GM12875 (cell line): ENCODE data around the gene ABHD17B.

Experiments used
- H3K4me3 ChIP-seq: one replicate; pipeline ENCODE4 v1.5.1; 2011; ENCODE audit warnings: low read depth, low read length, control low read depth
- TF ChIP-seq, protein P1 (sequence below): IDR thresholded peaks from 2 replicates; pipeline ENCODE4 v1.5.1; 2011; ENCODE audit warnings: low read depth, mild to moderate bottlenecking, control low read depth, inconsistent platforms, low read length, moderate library complexity, borderline replicate concordance; ENCODE audit not compliant: insufficient read depth

ABHD17B gene

DNA sequence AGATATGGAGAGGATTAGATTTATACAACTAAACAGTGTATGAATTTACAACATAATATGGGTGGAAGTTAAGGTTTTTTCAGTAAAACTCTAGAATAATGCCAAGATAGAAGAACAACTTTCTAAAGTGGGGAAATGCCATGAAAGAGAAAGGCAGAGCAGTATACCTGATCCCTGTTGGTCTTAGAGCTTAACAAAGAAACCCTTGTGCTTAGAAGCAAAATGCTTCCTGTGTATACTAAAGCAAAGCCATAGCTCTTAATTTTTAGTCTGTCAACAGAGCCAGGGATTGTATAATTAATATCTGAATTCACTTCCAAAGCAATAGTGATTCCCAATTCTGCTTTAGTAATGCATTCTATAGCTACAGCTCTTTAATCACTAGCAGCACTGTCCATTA is 14.8 kb upstream of the ABHD17B start:
- TF ChIP-seq, protein P1, sequence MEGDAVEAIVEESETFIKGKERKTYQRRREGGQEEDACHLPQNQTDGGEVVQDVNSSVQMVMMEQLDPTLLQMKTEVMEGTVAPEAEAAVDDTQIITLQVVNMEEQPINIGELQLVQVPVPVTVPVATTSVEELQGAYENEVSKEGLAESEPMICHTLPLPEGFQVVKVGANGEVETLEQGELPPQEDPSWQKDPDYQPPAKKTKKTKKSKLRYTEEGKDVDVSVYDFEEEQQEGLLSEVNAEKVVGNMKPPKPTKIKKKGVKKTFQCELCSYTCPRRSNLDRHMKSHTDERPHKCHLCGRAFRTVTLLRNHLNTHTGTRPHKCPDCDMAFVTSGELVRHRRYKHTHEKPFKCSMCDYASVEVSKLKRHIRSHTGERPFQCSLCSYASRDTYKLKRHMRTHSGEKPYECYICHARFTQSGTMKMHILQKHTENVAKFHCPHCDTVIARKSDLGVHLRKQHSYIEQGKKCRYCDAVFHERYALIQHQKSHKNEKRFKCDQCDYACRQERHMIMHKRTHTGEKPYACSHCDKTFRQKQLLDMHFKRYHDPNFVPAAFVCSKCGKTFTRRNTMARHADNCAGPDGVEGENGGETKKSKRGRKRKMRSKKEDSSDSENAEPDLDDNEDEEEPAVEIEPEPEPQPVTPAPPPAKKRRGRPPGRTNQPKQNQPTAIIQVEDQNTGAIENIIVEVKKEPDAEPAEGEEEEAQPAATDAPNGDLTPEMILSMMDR, result no peak
- H3K4me3 ChIP-seq, result no peak overlapping the region

DNA sequence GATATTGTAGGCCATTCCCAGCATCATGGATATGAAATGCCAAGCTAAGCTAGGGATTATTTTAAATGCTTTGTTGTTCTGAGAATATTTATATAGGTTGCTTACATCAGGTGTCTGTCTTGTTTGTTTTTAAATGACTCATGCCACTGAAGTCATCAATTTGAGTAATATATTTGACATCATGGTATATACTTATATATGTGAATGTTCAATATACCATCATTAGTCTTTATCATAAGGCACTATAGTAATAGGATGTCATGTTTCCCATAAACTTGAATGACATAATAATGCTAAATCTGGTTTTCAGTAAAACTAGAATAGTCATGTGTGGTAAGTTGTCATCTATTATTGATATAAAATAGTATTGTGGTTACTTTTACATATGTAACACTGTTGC is 13.6 kb upstream of the ABHD17B start:
- TF ChIP-seq, protein P1, result no peak
- H3K4me3 ChIP-seq, result no peak overlapping the region

DNA sequence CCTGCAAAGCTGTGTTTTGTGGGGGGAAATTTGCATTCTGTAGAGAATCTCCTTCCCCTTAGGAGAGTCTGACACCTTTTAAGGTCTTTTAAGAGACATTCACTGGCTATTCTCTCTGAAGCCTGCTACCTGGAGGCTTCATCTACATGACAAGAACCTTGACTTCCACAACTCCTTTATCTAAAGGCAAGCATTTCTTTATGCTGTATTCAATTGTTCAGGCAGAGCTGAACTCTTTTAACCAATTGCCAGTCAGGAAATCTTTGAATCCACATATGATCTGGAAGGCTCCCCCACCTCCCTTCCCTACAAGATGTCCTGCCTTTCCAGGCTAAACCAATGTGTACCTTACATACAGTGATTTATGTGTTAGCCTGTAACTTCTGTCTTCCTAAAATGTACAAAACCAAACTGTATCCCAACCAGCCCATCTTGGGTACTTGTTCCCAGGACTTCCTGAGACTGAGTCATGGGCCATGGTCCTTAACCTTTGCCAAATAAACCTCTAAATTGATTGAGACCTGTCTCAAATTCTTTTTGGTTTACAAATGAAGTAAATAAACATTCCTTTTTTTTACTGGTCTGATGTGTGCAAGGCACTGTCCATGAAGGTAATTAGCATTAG is 10.3 kb upstream of the ABHD17B start:
- TF ChIP-seq, protein P1, result no peak
- H3K4me3 ChIP-seq, result no peak overlapping the region

DNA sequence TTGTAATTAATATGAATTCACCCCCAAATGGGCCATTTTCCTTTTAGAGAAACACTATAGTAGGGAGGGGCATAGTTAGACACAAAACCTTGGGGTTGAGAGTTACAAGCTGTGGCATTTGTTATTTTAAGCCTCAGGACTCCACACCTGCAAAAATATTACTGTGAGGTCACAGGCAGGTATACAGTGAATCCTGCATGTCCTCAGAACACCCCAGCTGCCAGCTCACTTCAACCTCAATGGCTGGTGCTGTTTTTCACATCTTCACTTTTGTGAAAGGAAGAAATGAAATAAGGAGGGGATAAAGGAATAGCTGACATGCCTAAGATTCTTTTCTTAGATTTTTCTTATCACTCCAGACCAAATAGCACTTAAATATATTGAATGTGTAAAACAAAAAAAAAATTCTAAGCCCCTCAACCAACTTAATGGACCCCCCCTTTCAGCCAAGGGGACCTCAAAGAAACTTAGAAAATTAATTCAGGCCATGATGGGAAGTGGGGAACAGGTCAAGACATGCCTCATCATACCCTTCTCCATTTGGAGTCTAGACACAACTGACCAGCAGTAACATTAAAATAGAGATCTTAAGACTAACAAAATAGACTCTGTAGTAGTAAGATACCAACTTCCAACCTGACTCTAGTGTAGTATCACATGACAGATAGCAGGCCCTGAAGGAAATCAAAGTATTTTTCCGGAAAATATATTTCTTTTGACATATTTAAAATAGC is 9.6 kb upstream of the ABHD17B start:
- TF ChIP-seq, protein P1, result no peak
- H3K4me3 ChIP-seq, result no peak overlapping the region

DNA sequence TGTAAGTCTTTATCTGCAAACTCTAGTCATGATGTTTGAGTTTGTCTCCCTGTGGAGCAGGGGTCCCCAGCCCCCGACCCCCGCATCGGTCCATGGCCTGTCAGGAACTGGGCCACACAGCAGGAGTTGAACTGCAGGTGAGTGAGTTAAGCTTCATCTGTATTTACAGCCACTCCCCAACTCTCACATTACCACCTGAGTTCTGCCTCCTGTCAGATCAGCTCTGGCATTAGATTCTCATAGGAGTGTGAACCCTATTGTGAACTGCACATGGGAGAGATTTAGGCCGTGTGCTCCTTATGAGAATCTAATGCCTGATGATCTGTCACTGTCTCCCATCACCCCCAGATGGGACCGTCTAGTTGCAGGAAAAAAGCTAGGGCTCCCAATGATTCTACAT is 7.4 kb upstream of the ABHD17B start:
- H3K4me3 ChIP-seq, result no peak overlapping the region
- TF ChIP-seq, protein P1, result no peak

DNA sequence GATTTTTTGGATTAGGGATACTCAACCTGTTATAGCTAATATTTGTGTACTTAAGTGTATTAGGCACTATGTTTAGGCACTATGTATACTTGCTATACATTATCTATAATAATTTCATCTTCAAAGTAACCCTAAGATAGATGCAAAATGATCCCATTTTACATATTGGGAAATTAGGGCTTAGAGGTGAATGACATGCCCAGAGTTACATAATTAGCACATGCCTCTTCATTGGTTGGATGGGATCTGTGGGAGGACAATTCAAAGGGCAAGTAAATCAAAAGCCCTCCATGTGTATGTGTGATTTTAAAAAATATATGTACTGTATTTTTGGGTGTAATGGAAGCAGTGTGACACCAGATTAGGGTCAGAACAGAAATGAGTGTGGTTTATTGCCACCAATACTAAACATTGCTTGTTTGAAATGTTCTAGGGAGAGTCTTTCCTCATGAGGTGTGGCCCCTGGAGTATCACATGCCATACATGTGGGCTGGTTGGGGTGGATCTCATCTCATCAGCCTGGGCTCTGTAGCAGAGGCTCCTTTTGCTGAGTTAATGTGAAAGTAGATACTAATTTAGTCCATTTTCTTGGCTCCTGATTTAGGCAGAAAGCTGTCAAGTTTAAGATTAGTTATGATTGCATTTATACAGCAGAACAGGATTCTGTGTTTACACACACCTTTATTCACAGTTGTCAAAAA is 6.0 kb upstream of the ABHD17B start:
- TF ChIP-seq, protein P1, result no peak
- H3K4me3 ChIP-seq, result no peak overlapping the region
